HepG2 (cell line): ENCODE measurements around the gene RPTN.

Experiments used
- CTCF ChIP-seq: sonication (generic); formaldehyde crosslinking; IDR thresholded peaks from 2 replicates; pipeline ENCODE4 v1.5.0; 2020; ENCODE audit warnings: mild to moderate bottlenecking, missing genetic modification reagents, moderate library complexity
- HCFC1 ChIP-seq: fragments of 150-350 bp; IDR thresholded peaks from 2 replicates; pipeline ENCODE4 v1.6.1; 2014; ENCODE audit warnings: low read depth, low read length
- REXO4 ChIP-seq: sonication (generic); formaldehyde crosslinking; IDR thresholded peaks from 2 replicates; pipeline ENCODE4 v1.8.0; 2022; ENCODE audit warnings: missing genetic modification reagents, mild to moderate bottlenecking, borderline replicate concordance
- RFX5 ChIP-seq: IDR thresholded peaks from 2 replicates; pipeline ENCODE4 v1.6.1; 2011; ENCODE audit warnings: low read depth, low read length, improper control_type of control experiment
- SMC3 ChIP-seq: IDR thresholded peaks from 2 replicates; pipeline ENCODE4 v1.6.1; 2011; ENCODE audit warnings: low read length, improper control_type of control experiment
- ZBTB26 ChIP-seq: IDR thresholded peaks from 2 replicates; pipeline ENCODE4 v1.6.1; 2016; ENCODE audit warnings: missing compliant biosample characterization, missing genetic modification reagents, borderline replicate concordance
- ZSCAN22 ChIP-seq: sonication (generic); formaldehyde crosslinking; IDR thresholded peaks from 2 replicates; pipeline ENCODE4 v1.4.0; 2020; ENCODE audit warnings: mild to moderate bottlenecking, missing genetic modification reagents

GRCh38 chr1:152111515-152111968, 47.5 kb downstream of the RPTN start:
- TF ChIP-seq SMC3 (no peak), REXO4 (CRISPR knock-in tag) (no peak), CTCF (CRISPR knock-in tag) (no peak), HCFC1 (no peak), ZSCAN22 (CRISPR knock-in tag) (no peak), RFX5 (no peak), ZBTB26 (CRISPR knock-in tag) (no peak)
